Putamen (tissue), 1 donor: ENCODE measurements around the gene SH3BGRL2.
A peak's percentile ranks its signal among the peaks of the same experiment; 100 is the strongest.
"Not testable (repeated sequence)": the region's sequence is repeated elsewhere in the genome, so short reads cannot be mapped to it uniquely, and the experiment has no call there.

Experiments
- DNase-seq: peaks from one replicate; pipeline ENCODE4 v3.0.0-alpha.2; 2016; ENCODE audit warnings: low spot score

The SH3BGRL2 gene

DNA sequence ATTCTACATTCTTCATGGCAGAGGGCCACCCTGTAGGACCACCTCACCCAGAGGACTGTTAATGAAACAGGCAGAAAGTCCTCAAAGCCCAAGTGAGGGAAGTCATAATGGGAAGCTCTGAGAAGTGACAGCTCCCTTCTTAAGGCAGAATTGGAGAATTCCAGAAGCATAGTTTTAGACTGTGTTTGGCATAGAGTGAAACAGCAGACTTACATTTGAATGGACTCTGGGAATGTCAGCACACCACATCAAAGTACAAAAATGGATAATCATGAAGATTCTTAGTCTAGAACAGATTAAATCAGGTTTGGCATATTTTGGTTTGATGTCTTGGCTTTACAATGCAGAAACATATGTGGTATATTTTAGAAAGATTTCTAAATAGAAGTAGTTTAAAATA is 17.9 kb downstream of the SH3BGRL2 start:
- DNase-seq, result no peak

DNA sequence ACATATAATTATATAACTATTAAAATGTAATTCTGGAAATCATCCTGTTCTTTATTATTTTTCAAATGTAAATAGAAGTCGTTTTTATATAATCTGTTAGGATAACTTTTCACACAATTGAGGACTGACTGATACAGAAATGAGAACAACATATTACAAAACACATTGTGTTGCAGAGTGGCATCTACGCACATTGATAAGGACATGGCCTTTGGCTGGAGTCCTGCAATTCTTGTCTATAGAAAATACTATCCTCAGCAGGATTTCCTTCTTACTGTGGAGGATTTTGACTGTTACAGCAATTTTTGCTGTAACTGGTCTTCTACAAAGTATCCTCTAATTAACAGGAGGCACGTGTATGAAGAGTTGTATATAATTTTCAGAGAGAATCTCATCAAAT is 19.8 kb downstream of the SH3BGRL2 start:
- DNase-seq, result no peak

DNA sequence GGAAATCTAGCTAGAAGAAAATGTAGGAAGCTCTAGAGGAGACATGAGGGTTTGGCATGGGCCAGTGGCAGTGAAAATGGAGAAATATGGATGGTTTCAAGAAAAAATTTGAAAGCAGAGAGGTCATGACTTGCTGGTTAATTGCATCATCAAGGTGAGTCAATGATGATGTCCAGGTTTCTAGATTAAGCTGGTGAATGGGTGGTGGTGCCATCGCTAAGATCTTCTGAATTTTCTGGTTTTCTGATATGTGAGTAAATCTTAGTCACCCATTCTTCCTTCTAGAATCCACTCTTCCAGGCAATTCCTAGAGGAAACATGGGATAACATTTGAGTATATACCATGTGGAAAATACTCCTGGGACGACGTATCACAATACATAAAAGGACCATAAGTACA is 25.0 kb downstream of the SH3BGRL2 start:
- DNase-seq, result no peak

DNA sequence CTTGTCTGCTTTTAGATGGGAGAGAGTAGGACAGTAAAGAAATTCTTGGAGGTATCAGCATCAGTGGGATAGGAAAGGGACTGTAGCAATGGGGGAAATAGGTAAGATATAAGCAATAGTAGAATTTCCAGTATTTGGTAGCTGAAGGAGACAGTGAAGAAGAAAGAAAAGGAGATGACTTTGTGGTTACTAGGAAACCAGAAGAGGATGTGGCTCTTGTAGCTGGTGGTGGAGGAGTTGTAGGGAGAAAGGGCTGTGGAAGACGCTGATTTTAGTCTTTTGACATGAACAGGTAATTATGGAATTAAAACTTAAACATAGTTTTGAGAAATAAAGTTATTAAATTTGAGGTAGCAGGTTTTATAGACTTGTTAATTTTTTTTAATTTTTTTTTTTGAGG is 26.1 kb downstream of the SH3BGRL2 start:
- no peak for DNase-seq

DNA sequence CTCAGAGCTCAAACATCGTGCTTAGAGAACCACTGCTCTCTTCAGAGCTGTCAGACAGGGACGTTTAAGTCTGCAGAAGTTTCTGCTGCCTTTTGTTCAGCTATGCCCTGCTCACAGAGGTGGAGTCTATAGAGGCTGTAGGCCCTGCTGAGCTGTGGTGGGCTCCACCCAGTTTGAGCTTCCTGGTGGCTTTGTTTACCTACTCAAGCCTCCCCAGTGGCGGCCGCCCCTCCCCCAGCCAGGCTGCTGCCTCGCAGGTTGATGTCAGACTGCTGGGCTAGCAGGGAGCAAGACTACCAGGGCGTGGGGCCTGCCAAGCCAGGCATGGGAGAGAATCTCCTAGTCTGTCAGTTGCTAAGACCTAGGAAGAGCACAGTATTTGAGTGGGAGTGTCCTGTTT is 32.5 kb downstream of the SH3BGRL2 start:
- DNase-seq, result not testable (repeated sequence)

DNA sequence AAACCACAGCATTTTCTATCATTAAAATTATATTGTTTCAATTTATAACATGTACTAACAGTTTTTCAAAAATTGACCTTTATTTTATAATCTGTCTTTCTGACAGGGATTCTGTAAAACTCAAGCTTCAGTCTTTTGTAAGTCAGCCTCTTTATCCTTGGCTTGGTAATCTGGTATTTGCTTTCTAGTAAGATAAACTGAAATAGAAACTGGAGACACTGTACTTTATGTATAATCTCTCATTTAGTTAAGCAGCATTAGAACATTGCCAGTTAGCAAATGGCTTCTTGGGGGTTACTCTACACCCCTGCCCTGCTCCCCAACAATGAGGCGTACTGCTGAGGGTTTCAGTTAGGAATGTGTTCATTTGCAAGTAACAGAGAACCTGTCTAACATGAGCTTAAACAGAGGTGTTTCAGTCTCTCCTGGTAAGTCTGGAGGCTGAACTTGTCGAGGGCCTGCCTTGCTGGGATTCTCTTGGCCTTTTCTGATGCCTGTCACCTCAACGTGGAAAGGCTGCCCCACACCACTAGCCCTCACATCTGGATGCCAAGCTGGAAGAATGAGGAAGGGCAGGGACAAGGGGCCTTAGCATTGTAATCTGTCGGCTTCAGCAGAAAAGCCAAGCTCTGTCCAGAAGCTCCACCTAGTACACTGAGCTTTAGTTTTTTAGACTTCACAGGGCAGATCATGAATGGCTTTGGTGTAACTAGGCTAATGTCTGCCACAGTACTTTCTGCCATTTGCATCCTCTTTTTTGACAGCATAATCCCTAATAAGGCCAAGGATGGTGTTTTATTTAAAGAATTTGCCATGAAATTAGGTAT is 34.8 kb downstream of the SH3BGRL2 start:
- DNase-seq, result no peak

DNA sequence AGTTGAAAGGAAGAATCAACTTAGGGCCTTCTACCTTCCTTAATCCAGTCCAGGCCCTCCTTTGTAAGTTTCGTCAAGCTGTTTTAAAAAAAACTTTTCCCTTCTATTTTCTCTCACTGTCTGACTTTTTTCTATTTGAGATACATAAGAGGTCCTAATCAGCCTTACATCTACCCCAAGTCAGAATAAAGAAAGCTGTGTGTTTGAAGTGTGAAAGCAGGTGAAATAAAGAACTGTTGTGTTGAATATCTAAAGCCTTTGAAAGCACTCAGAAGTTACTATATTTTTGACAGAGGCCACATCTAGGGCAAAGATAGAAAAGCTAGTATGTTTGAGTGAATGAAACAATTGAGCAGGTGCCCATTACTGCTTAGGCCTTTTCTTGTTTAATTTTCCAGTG is 35.5 kb downstream of the SH3BGRL2 start:
- no peak for DNase-seq

DNA sequence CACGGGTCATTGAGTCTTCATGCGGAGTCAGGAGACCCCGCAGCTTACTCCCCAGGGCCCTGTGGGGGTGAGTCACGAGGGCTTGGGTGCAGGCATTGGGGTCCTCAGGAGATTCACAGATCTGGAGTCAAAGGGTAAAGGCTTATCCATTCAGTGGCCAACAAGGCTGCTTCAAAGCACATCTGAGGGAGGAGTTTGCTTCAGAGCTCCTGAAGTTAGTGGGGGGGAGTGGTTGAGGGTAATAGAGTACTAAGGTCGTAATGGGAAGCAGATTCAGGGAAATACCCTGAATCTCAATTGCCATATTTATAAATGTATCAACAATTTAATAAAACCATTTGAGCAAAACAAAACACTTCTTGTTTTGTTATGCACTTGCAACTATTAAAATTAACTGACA is 37.3 kb downstream of the SH3BGRL2 start:
- no peak for DNase-seq

DNA sequence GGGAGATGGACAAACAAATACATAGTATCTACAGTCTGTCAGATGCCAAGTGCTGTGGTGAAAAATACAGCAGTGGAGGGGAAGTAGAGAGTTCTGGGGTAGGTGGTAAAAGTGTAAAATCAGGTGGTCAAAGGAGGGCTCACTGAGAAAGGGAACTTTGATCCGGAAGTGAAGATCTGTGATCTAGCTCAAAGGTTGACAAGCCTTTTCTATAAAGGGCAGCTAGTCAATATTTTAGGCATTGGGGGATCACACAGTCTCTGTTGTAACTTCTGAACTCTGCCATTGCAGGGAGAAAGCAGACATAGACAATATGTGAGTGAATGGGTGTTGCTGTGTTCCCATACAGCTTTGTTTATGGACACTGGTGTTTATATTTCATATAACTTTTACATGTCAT is 38.6 kb downstream of the SH3BGRL2 start:
- DNase-seq, result no peak

DNA sequence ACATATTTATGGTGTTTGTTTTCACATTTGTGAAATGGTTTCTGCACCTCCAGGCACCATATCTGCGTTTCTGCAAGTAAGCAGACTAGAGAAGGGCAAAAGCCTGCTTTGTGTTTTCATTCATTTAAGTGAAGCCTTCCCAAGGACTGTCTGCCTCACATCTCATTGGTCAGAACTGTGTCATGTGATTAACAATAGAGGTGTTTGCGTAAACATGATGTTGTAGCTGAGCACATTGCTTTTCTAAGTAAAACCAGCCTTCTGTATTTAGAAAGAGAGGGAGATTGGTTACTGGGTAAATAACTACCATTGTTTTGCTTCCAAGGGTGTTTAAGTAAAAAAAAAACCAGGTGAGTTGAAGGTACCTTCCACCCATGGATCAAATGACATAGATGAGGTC is 39.7 kb downstream of the SH3BGRL2 start:
- DNase-seq, result no peak

DNA sequence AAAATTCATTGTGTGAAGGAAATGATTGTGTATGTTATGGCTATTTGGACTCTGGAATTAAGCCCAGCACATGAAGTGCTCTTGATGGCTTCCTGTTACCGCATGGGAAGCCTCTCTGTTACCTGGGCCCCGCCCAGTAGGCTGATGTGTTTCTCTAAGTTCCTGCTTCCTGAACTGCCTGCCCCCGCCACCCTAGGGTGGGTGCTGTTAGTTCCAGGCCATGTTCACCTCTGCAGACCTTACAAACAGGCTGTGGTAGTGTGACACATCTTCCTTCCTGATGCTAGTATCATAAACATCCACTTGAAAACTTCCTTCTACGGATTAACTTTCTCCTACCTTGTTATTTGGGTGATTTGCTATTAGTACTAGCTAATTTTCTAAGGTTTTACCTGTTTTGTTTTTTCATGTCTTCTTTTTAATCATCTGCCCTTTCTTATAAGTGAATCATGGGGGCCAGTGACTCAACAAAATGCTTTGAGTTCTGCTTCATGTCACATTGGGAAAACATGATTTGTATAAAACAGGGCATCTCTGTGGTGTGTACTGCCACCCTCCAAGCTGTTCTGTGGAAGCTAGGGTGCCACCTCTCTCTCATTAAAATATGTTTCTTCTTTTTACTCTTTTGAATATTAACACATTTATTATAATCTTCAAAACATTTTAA is 40.6 kb downstream of the SH3BGRL2 start:
- no peak for DNase-seq

DNA sequence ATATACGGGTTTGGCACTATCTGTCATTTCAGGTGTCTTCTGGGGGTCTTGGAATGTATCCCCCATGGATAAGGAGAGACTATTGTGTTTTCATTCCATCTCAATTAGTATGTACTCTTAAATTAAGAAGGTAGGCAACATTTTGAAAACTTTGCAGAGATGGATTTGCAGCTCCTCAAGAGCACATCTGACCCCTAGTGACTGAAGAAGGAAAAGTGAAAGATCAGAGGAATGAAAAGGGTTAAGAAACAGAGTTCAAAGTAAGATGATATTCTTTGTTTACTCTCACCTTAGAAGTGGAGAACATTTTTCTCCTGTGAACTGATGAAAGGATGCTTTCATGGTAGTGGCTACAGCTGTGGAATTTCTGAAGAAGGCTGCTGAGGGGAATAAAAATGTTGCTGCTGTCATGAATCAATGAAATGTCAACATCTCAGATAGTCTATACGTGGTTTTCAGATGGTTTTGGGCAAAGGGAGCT is 41.5 kb downstream of the SH3BGRL2 start:
- peak; percentile 24 for DNase-seq

DNA sequence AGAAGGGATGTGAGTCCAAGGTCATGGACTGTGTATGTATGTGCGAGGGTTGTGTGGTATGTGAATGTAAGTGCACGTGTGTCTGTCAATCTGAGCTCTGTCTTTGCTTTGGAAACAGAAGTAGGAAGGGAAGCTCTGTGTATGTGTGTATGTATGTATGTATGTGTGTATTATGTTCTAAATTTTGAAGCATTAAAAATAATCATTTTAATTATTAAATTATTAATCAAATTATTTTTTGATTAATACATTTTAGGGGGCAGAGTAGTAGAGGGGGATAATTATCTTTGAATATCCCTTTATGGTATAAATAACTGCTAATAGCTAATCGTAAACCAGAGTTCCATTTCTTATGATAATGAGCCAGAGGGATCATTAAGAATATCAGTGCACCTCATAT is 42.8 kb downstream of the SH3BGRL2 start:
- no peak for DNase-seq

DNA sequence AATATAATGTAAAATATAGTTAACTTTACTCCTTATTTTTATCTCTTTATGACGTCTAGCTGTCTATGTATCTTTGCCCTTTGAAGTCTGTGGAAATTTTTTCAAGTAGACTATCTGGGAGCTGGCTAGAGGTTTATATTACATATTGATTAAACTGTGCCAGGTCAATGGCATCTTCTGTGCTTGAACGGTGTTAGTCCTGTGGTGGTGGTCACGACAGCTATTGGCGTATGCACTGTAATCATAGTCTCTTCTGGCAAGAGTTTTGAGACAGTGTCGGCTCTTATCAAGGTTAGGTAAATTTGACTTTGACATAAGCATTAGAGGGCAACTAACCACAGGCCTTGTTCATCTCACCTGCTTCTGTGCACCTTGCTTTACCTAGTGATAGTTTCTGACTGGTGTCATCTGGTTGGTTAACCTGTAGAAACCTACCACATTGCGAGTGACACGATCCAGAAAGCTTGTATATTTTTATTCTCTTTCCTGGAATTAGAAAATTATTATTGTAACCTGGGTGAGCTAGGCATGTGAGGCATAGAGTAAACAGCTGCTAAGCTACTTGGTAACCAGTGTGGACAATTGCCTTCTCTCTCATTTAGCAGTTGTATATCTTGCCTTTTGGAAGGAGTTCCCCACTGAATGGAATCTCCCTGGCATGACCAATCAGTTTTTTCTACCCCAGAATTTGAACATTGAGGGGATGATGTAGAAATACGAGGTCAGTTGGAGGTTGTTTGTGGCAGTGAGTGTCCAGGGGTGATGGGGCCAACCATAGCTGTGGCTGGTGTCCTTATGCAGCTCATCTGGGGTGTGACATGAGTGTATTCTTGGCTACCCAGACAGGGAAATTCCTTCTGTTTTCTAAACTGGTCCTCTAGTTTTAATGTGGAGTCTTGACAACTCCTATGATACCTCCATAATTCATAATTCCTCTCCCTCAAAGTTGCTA is 45.9 kb downstream of the SH3BGRL2 start:
- no peak for DNase-seq

DNA sequence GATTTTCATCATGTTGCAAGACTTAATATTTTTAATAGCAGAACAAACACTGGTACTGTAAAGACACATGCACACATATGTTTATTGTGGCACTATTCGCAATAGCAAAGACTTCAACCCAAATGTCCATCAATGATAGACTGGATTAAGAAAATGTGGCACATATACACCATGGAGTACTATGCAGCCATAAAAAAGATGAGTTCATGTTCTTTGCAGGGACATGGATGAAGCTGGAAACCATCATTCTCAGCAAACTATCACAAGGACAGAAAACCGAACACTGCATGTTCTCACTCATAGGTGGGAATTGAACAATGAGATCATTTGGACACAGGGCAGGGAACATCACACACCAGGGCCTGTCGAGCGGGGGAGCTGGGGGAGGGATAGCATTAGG is 51.6 kb downstream of the SH3BGRL2 start:
- DNase-seq, result not testable (repeated sequence)

DNA sequence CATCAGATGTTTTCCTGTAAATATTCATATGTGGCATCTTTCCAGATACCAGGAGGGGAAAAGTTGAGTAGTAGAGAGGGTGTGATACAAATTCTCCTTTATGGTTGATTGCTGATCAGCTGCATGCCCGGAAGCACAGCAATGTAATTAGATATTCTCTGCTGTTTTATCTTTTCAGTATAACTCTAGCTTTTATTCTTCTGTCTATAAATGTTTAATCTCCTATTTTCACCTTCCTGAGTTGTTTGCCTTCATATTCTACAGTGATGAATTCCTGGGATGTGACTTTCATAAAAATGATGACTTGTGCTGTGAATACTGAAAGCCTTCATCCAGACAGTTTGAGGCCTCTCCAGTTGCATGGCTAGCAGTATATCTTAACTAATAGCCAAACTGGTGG is 53.7 kb downstream of the SH3BGRL2 start:
- DNase-seq, result no peak

DNA sequence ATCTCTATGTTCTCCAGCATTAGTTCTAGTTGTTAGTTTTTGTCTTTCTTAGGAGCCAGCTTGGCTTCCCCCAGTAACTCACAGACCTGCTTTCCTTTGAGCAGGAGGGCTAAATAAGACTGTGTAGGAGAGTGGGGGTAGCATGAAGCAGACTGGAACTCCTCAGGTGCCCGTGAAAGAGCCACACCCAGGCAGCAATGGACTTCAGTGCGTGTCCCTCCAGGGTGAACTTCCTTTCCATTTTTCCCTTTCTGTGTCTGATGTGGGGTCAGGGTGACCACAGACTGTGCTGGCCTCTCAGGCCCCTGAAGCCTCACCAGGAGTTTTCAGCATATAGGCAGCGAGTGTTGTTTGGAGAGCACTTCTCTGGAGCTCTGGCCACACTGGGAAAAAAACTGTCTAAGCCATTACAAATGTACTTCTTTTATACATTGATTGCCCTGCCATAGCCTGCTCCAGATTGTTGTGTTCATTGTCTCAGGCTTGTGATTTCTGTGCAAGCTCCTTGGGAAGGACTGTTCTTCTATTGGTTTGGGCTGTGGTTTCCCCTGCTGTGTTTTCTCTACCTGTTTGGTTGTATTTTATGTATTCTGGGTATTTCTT is 55.7 kb downstream of the SH3BGRL2 start:
- no peak for DNase-seq

DNA sequence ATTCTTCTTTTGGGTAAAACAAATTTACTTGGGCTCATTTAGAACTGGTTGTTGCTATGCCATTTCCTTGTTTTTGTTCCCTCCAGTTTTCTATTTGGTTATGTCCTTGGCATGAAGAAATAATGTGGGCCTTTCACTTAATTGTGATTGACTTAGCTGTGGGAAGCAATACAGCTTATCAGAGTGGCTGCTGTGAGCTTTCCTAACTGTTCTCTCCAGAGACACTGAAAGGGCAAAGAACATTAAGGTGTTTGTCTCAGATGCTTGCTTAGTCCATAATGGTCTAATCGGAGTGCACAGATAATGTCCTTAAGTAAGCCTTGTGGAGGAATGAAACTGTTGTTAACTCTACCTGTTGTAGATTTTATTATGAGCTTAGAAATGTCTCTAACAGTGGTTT is 56.6 kb downstream of the SH3BGRL2 start:
- no peak for DNase-seq

DNA sequence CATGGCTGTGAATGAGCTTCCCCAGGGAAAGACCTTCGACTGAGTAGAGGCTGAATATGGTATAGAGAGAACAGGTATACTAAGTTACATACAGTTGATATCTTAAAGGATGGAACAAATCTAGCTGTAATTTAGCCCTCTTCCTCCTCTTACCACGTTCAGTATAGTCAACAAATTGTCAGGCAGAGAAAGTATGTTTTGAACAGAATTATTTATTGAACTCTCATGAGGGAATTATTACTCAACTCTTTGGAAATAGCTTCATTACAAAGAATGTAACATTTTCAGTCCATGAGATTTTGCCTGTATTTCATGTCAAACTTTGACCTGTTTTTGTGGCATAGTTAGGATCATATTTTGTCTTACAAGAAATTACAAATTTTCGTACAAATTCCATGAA is 63.0 kb downstream of the SH3BGRL2 start:
- DNase-seq, result no peak

DNA sequence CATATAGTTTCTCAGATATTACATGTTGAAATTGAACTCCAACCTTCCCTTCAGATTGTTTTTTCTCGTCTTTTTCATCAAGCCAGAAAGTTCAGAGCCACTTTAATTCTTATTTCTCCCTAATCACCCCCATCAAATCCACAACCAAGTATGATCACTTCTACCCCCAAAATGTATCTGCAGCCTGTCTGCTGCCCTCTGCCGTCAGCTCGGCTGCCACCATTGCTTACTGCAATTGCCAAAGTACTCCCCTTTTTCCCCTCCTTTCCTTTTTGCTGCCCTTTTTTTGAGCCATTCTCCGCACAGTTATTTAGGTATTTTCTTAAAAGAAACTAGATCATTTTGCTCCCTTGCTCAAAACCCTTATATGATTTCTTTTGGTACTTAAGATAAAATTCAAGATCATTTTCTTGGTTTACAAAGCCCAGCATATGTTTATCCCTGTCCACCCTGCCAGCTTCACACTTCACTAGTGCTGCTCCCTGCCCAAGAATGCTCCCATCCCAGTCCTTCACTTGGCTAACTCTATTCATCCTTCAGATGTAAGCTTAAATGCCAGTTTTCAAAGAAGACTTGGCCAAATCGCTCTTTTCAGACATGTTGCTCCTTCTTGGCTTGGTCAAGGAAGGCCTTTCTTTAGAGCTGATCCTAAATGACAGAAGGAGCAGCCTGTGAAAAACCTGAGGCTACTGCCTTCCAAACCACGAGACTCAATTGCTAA is 63.7 kb downstream of the SH3BGRL2 start:
- DNase-seq, result no peak

DNA sequence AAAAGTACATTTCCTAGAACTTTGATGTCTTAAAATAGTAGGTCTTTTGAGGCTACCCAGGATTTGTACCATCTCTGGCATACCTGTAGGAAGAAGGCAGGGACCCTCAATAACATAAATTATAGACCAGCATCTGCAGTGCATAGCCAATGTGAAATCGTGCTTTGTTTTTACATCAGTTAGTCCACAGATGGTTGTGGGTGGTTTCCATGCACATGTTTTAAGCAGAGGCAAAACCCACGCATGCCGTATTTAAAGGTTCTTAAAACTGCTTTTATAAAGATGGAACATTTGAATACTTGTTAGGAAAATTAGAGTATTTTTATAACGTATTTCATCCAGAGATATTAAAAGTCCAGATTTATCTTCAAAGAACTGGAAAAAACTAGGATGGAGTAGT is 66.3 kb downstream of the SH3BGRL2 start:
- DNase-seq, result peak; percentile 57
